ENCODE results near the gene SLC35E1. TPM values are rescaled to one million over a fixed set of nuclear protein-coding genes. Genes with fewer than 3 reads are reported as not detected.

SLC35E1 gene
- total and polyA plus RNA-seq, 2 donors (not counting 3 experiments of a cell fraction or from before 2014, with no cell fraction given), result 36.0 to 37.5 TPM

DNA sequence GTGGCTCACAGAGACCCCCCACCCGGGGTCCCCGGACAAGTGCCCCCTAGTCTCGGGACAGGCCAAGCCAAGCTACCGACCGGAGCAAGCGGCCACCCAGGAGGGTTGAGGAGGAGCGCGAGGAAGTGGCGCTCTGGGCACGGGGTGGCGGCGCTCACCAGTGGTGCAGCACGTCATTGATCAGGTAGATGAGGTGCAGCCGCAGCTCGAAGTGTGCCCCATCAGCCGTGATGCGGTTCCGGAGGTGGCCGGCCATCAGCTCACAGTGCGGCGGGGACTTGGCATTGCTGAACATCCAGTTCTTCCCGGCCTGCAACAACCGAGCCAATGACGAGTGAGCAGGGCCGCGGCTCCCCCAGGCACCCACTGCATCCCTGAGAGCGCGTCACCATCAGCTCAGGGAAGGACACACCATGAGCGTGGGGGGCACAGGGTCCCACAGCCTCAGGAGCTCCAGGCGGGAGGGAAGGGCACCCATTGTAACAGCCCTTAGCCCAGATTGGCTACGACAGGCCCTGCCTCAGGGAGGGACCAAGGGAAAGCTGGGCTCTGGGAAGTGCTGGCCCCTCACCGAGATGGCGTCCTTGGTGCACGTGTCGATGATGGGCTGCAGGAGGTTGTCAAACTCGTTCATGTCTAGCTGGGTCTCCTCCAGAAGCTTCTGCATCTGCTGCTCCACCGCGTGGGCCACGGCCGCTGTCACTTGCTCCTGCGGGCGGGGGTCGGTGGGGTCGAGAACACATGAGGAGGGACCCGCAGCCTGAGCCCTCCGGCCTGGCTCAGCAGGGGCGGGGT is 39.6 kb downstream of the SLC35E1 start:
- CTCF ChIA-PET, result no interaction called here

More for the DNA sequence above, 39.6 kb downstream of the SLC35E1 start:
- H3K36me3 ChIP-seq (ENCODE audit: control insufficient read depth in 2 of 2, extremely low read depth in 1 of 2, insufficient read depth in 2 of 2, low read length in 2 of 2), result peaks cover 14 to 71% of the 10 kb centered on the region in 2 experiments
- H2AFZ ChIP-seq (ENCODE audit: low read depth, low read length), result no peak overlapping the region
- H3K4me1 ChIP-seq (ENCODE audit: control insufficient read depth, extremely low read depth, insufficient read depth, low read length), result no peaks in the 10 kb centered on the region
- no peaks in the 10 kb centered on the region for H4K20me1 ChIP-seq (replicated peaks; ENCODE audit: control insufficient read depth, extremely low read depth, insufficient read depth, low read length)
- H3K9me3 ChIP-seq (replicated peaks; ENCODE audit: control insufficient read depth, insufficient read depth, low read length), result no peaks in the 10 kb centered on the region
- FAIRE-seq, result no peak
- no TSS peak for BruUV-seq (replicated peaks)
- H3K27me3 ChIP-seq (ENCODE audit: control insufficient read depth in 2 of 2, insufficient read depth in 2 of 2, low read length in 2 of 2), result no peaks in the 10 kb centered on the region
- intact Hi-C loops (cut with micrococcal nuclease), result no loop called here
- no peaks in the 10 kb centered on the region for H3K9me1 ChIP-seq (replicated peaks; ENCODE audit: control insufficient read depth, extremely low read depth, insufficient read depth, low read length)
- H3K79me2 ChIP-seq (ENCODE audit: control insufficient read depth, insufficient read depth, low read length), result peaks cover 21% of the 10 kb centered on the region
- H3K27ac ChIP-seq (ENCODE audit: insufficient read depth, low read depth, low read length), result no peak overlapping the region
- H3K4me3 ChIP-seq (replicated peaks in 1 of 3; ENCODE audit: insufficient read depth in 1 of 3, low read depth in 1 of 3, low read length in 3 of 3), result no peak overlapping the region
- TF ChIP-seq, protein P1, sequence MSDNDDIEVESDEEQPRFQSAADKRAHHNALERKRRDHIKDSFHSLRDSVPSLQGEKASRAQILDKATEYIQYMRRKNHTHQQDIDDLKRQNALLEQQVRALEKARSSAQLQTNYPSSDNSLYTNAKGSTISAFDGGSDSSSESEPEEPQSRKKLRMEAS (IDR thresholded peaks at IDR 0.05; ENCODE audit: insufficient read depth, insufficient read length), result no peak
- TF ChIP-seq FOS (IDR thresholded peaks at IDR 0.05; ENCODE audit: borderline replicate concordance, insufficient read depth, low read length) (no peak), GATA2 (IDR thresholded peaks at IDR 0.05; ENCODE audit: insufficient read depth, insufficient read length, low read depth, low read length) (no peak), JUN (IDR thresholded peaks at IDR 0.05; ENCODE audit: borderline replicate concordance, insufficient read depth, insufficient read length, low read depth) (no peak), POLR2A (IDR thresholded peaks at IDR 0.05; ENCODE audit: low read depth, low read length) (no peak), MYC (IDR thresholded peaks at IDR 0.05; ENCODE audit: low read depth, low read length) (no peak), EZH2 (IDR thresholded peaks at IDR 0.05; ENCODE audit: borderline replicate concordance, low read depth, low read length, severe bottlenecking) (no peak), POLR2AphosphoS5 (IDR thresholded peaks at IDR 0.05; ENCODE audit: insufficient read depth, low read depth, low read length) (no peak)
- TF ChIP-seq, protein P2, sequence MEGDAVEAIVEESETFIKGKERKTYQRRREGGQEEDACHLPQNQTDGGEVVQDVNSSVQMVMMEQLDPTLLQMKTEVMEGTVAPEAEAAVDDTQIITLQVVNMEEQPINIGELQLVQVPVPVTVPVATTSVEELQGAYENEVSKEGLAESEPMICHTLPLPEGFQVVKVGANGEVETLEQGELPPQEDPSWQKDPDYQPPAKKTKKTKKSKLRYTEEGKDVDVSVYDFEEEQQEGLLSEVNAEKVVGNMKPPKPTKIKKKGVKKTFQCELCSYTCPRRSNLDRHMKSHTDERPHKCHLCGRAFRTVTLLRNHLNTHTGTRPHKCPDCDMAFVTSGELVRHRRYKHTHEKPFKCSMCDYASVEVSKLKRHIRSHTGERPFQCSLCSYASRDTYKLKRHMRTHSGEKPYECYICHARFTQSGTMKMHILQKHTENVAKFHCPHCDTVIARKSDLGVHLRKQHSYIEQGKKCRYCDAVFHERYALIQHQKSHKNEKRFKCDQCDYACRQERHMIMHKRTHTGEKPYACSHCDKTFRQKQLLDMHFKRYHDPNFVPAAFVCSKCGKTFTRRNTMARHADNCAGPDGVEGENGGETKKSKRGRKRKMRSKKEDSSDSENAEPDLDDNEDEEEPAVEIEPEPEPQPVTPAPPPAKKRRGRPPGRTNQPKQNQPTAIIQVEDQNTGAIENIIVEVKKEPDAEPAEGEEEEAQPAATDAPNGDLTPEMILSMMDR (IDR thresholded peaks at IDR 0.05; ENCODE audit: extremely low read depth in 1 of 2, insufficient read depth in 1 of 2, low read depth in 1 of 2, low read length in 2 of 2), result no peak
- no peak overlapping the region for H3K4me2 ChIP-seq (ENCODE audit: insufficient read depth, low read length)
- DNase-seq (ENCODE audit: low read depth, low spot score), result no peak
- POLR2A ChIA-PET, result no interaction called here
- dilution Hi-C loops (cut with MboI; ENCODE audit: extremely low pct_ligation_motif_present, low sequenced_read_pairs), result no loop called here
- no peak overlapping the region for H3K9ac ChIP-seq (replicated peaks; ENCODE audit: extremely low read depth, insufficient read depth, low read length)

All from endothelial cell of umbilical vein (primary cell).